Left colon (tissue), 2 donors: ENCODE data around the gene BARX1. TPM values are rescaled to one million over a fixed set of nuclear protein-coding genes. Genes with fewer than 3 reads are reported as not detected.
A peak's percentile ranks its signal among the peaks of the same experiment; 100 is the strongest.
"Not testable (repeated sequence)": the region's sequence is repeated elsewhere in the genome, so short reads cannot be mapped to it uniquely, and the experiment has no call there.

Source experiments
- ATAC-seq: fragments of 200-7000 bp; cut with Tn5 transposase; one replicate; pipeline ENCODE4 v1.9.1; 2020; ENCODE audit warnings: mild to moderate bottlenecking, moderate library complexity
- DNase-seq, 2 donors: peaks; one replicate each; pipeline ENCODE4 v3.0.0-alpha.2; 2020
- intact Hi-C, 2 donors: fragments of 100-400 bp; cut with DNase I in 1 of 2; cut with micrococcal nuclease in 1 of 2; formaldehyde crosslinking; loops; one replicate each; pipeline versions ENCODE4 v1.11.2 to v1.14.0; 2022; cut with DNase I, micrococcal nuclease
- long read RNA-seq: library from polyadenylated mRNA; unstranded; transcript quantifications from one replicate; pipeline ENCODE4 v2.0.0, GENCODE V29; 2021
- total RNA-seq, 2 donors: library from RNA; stranded (reverse); fragmentation: NEBNext Ultra II Directional; extraction: Animal tissue kit (Norgen Biotek cat#: 25700); gene quantifications; one replicate each; pipeline ENCODE4 v1.2.1, GENCODE V29; 2021
- donor health status: DM: no; HTN: no; CAD: no.
- donor health status: DM: yes; HTN: yes; CAD: no.

The BARX1 gene
- under 1 TPM in 1 of 2 donors, not detected in 1; 0.18 TPM for total RNA-seq
- long read RNA-seq, result 0 reads

- DNase-seq (no peak), ATAC-seq (no peak)
- intact Hi-C loops, result no loop called here
These were observed at the start of gene BARX1 for GRCh38 chr9:93955111-93955980. TSS of gene BARX1 (minus strand) at chr9:93955355. CDS start at chr9:93955146, 209 bp downstream.

- peak in 1 of 2 donors; percentile 25 for DNase-seq
- ATAC-seq, result peak; percentile 22
- intact Hi-C loops, result no loop called here
These were observed 47.4 kb upstream of the BARX1 start for GRCh38 chr9:94002316-94003140.

GRCh38 chr9:93996863-93997262 is 41.7 kb upstream of the BARX1 start:
- ATAC-seq (no peak), DNase-seq (no peak)
- intact Hi-C loops, result no loop called here

GRCh38 chr9:93996367-93996766 is 41.2 kb upstream of the BARX1 start:
- ATAC-seq, result peak; percentile 64
- intact Hi-C loops, result no loop called here
- no peak for DNase-seq

- intact Hi-C loops, result no loop called here
- ATAC-seq, result no peak
- no peak for DNase-seq
These were observed 39.4 kb upstream of the BARX1 start for GRCh38 chr9:93994545-93994944.

- ATAC-seq (no peak), DNase-seq (no peak)
- intact Hi-C loops, result no loop called here
These were observed 39.0 kb upstream of the BARX1 start for GRCh38 chr9:93994132-93994531.

GRCh38 chr9:93992830-93993229 is 37.7 kb upstream of the BARX1 start:
- ATAC-seq, result no peak
- intact Hi-C loops, result no loop called here

GRCh38 chr9:93990448-93990847 is 35.3 kb upstream of the BARX1 start:
- DNase-seq (no peak), ATAC-seq (no peak)
- intact Hi-C loops, result no loop called here

More at GRCh38 chr9:93992830-93993229, 37.7 kb upstream of the BARX1 start:
- DNase-seq, result no peak

- ATAC-seq, result no peak
- intact Hi-C loops, result no loop called here
- no peak for DNase-seq
These were observed 32.9 kb upstream of the BARX1 start for GRCh38 chr9:93988056-93988455.

GRCh38 chr9:93984860-93985259 is 29.7 kb upstream of the BARX1 start:
- DNase-seq, result no peak
- ATAC-seq, result no peak
- intact Hi-C loops, result no loop called here

GRCh38 chr9:93983875-93984274 is 28.7 kb upstream of the BARX1 start:
- intact Hi-C loops, result no loop called here
- ATAC-seq (no peak), DNase-seq (no peak)

GRCh38 chr9:93979721-93980120 is 24.6 kb upstream of the BARX1 start:
- DNase-seq (no peak), ATAC-seq (no peak)
- intact Hi-C loops, result no loop called here

GRCh38 chr9:93978551-93978950 is 23.4 kb upstream of the BARX1 start:
- intact Hi-C loops, result no loop called here
- no peak for DNase-seq
- no peak for ATAC-seq

GRCh38 chr9:93976973-93977372 is 21.8 kb upstream of the BARX1 start:
- no peak for ATAC-seq
- intact Hi-C loops, result no loop called here

GRCh38 chr9:93976081-93976480 is 20.9 kb upstream of the BARX1 start:
- no peak for DNase-seq
- intact Hi-C loops, result no loop called here
- no peak for ATAC-seq

More at GRCh38 chr9:93976973-93977372, 21.8 kb upstream of the BARX1 start:
- no peak for DNase-seq

- ATAC-seq, result no peak
- DNase-seq, result no peak
- intact Hi-C loops, result no loop called here
These were observed 20.1 kb upstream of the BARX1 start for GRCh38 chr9:93975262-93975661.

GRCh38 chr9:93974151-93974550 is 19.0 kb upstream of the BARX1 start:
- DNase-seq (no peak), ATAC-seq (no peak)
- intact Hi-C loops, result no loop called here

- DNase-seq, ATAC-seq, intact Hi-C loops: not testable (repeated sequence)
These were observed 17.5 kb upstream of the BARX1 start for GRCh38 chr9:93972655-93973054.

- DNase-seq (no peak), ATAC-seq (no peak)
- intact Hi-C loops, result no loop called here
These were observed 14.1 kb upstream of the BARX1 start for GRCh38 chr9:93969328-93969661.
